Nephron progenitor cell (in vitro differentiated cells): ENCODE data around the gene VPS45.

Experiments
- DNase-seq: peaks from one replicate; pipeline ENCODE4 v3.0.0; 2021
- H3K27ac Mint-ChIP-seq: 2 replicates; pipeline ENCODE4 v1.8.0; 2021; ENCODE audit warnings: mild to moderate bottlenecking, moderate library complexity, mixed read lengths
- H3K27me3 Mint-ChIP-seq: 2 replicates; pipeline ENCODE4 v1.8.0; 2021; ENCODE audit warnings: mild to moderate bottlenecking, low read depth, mixed read lengths; ENCODE audit not compliant: poor library complexity
- H3K36me3 Mint-ChIP-seq: 2 replicates; pipeline ENCODE4 v1.8.0; 2021; ENCODE audit warnings: low read depth, mixed read lengths
- H3K4me1 Mint-ChIP-seq: 2 replicates; pipeline ENCODE4 v1.8.0; 2021; ENCODE audit warnings: mixed read lengths
- H3K4me3 Mint-ChIP-seq: 2 replicates; pipeline ENCODE4 v1.8.0; 2021; ENCODE audit warnings: mild to moderate bottlenecking, moderate library complexity, mixed read lengths
- H3K9me3 Mint-ChIP-seq: 2 replicates; pipeline ENCODE4 v1.8.0; 2021; ENCODE audit warnings: mild to moderate bottlenecking, moderate library complexity, mixed read lengths
- TF ChIP-seq, protein P1 (sequence below): fragments of 200-600 bp; sonication (generic); IDR thresholded peaks from 2 replicates; pipeline ENCODE4 v1.5.0; 2021; ENCODE audit warnings: antibody characterized with exemption

VPS45 gene

DNA sequence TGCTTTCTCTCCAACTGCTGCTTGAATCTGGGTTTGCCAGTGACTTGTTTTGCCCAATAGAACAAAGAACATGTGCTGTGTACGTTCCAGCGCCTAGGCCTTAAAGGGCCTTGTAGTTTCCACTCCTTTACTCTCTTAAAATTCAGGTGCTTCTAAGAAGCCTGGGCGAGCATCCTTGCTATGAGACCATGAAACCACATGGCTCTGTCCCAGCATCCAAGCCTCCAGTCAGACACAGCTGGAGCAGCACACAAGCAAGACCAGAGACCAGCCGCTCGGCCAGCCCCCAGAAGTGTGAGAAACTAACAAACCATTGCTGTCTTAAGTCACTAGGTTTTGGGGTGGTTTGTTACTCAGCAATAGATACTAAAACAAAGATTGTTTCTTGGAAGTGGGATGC, 97.2 kb downstream of the VPS45 start:
- no peak overlapping the region for H3K4me3 Mint-ChIP-seq
- H3K27ac Mint-ChIP-seq = peak overlapping the region; percentile 40
- H3K27me3 Mint-ChIP-seq = no peaks in the 10 kb centered on the region
- peaks cover 69% of the 10 kb centered on the region for H3K4me1 Mint-ChIP-seq
- peaks cover 16% of the 10 kb centered on the region for H3K36me3 Mint-ChIP-seq
- H3K9me3 Mint-ChIP-seq = no peaks in the 10 kb centered on the region
- DNase-seq = no peak
- TF ChIP-seq, protein P1, sequence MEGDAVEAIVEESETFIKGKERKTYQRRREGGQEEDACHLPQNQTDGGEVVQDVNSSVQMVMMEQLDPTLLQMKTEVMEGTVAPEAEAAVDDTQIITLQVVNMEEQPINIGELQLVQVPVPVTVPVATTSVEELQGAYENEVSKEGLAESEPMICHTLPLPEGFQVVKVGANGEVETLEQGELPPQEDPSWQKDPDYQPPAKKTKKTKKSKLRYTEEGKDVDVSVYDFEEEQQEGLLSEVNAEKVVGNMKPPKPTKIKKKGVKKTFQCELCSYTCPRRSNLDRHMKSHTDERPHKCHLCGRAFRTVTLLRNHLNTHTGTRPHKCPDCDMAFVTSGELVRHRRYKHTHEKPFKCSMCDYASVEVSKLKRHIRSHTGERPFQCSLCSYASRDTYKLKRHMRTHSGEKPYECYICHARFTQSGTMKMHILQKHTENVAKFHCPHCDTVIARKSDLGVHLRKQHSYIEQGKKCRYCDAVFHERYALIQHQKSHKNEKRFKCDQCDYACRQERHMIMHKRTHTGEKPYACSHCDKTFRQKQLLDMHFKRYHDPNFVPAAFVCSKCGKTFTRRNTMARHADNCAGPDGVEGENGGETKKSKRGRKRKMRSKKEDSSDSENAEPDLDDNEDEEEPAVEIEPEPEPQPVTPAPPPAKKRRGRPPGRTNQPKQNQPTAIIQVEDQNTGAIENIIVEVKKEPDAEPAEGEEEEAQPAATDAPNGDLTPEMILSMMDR = no peak

DNA sequence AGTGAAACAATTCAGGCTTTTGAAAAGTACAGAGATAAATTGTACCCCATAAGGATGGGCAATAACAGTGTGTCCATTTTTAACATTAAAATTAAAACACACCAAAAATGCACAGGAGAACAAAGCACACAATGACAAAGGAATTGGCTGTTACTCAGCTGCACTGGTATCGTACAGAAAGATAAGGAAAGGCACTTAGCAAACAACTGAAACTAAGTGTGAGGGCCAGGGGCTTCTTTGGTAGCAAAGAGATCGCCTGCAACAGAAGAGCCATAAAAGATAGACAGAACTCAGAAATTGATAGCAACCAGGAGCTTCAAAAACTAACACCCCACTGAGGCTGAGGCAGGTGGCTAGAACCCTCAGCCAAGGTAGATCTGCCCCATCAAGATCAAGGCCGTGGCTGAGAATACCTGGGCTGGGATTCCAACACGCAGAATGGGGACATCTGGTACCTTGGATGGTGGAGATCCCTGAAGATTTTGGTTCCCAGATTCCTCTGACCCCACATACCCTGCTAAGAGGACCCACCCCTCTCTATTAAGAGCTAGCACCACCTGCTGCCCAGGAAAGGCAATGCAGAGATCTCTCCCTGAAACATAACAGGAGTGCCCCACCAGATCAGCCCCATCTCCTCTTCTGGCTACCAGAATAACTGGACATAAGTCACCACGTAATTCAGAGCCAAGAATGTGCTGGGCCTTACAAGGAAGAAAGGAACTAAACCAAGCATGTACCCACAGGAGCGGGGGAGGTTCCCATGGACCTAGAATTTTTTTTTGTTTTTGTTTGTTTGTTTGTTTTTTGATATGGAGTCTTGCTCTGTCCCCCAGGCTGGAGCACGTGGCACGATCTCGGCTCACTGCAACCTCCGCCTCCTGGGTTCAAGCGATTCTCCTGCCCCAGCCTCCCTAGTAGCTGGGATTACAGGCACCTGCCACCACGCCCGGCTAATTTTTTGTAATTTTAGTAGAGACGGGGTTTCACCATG, 98.3 kb downstream of the VPS45 start:
- no peak overlapping the region for H3K4me3 Mint-ChIP-seq
- no peak overlapping the region for H3K27ac Mint-ChIP-seq
- peaks cover 58% of the 10 kb centered on the region for H3K4me1 Mint-ChIP-seq
- H3K27me3 Mint-ChIP-seq = no peaks in the 10 kb centered on the region
- TF ChIP-seq, protein P1 = peak; percentile 56
- H3K9me3 Mint-ChIP-seq = no peaks in the 10 kb centered on the region
- DNase-seq = peak; percentile 71
- H3K36me3 Mint-ChIP-seq = peaks cover 4% of the 10 kb centered on the region

DNA sequence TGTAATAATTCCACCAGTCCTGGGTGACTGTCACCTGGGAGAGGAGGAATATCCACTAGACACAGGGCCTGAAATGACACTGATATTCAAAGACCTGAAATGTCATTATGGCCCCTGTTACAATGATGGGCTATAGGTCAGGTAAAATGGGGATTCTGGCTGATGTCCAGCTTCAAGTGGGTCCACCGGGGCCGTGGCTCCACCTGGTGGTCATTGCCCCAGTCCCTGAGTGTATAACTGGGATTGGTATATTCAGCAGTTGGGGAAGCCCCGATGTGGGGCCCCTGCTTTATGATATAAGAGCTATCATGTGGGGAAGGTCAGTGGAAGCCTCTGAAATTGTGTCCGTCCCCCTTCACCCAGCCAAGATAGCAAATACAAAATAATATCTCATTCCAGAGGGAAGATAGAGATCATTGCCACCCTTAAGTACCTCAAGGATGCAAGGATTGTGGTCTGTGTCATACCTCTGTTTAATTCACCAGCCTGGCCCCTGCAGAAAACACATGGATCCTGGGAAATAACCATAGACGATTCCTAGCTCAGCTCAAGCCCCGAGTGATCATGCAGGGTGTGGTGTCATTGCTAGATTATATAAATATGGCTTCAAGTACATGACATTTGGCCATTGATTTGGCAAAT, 101.5 kb downstream of the VPS45 start:
- peaks cover 45% of the 10 kb centered on the region for H3K4me1 Mint-ChIP-seq
- H3K27me3 Mint-ChIP-seq = peaks cover 3% of the 10 kb centered on the region
- H3K27ac Mint-ChIP-seq = no peak overlapping the region
- no peaks in the 10 kb centered on the region for H3K36me3 Mint-ChIP-seq
- no peaks in the 10 kb centered on the region for H3K9me3 Mint-ChIP-seq
- no peak overlapping the region for H3K4me3 Mint-ChIP-seq
- TF ChIP-seq, protein P1 = peak; percentile 76
- peak; percentile 79 for DNase-seq

DNA sequence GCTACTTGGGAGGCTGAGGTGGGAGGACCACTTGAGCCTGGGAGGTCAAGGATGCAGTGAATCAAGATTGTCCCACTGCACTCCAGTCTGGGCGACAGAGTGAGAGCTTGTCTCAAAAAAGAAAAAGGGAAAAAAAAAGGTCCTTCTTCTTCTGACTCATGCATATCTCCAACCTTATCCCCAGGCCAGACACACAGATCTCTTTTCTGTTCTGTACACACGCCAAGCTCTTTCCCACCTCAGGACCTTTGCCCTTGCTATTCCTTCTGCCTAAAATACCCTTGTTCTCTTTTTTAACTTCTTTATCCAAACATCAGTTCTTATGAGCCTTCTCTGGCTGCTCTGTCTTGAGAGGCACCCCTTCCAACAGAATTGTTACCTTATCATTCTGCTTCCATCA, 104.2 kb downstream of the VPS45 start:
- TF ChIP-seq, protein P1 = no peak
- peaks cover 6% of the 10 kb centered on the region for H3K27me3 Mint-ChIP-seq
- no peak overlapping the region for H3K4me3 Mint-ChIP-seq
- peaks cover 21% of the 10 kb centered on the region for H3K4me1 Mint-ChIP-seq
- no peaks in the 10 kb centered on the region for H3K36me3 Mint-ChIP-seq
- no peaks in the 10 kb centered on the region for H3K9me3 Mint-ChIP-seq
- DNase-seq = no peak
- no peak overlapping the region for H3K27ac Mint-ChIP-seq

DNA sequence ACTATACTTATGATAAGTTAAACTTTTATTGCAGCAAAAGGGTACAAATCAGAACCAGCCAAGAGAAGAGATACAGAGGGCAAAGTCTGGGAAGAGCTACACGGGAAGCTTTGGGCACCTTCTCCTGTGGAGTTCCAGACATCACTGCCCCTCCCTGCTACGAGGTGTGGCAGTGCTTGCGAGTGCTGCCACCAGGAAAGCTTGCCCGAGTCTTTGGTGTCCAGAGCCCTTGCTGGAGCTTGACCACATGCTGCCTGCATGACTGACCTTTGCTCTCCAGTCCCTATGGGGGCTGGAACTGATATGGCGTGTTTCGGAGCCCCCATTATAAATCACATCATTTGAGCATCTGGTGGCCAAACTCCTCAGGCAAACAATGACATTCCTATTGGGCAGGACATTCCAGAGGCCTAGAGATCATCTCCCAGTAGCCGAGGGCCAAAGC, 105.6 kb downstream of the VPS45 start:
- DNase-seq = peak; percentile 51
- no peaks in the 10 kb centered on the region for H3K9me3 Mint-ChIP-seq
- H3K4me1 Mint-ChIP-seq = peaks cover 19% of the 10 kb centered on the region
- H3K27me3 Mint-ChIP-seq = peaks cover 10% of the 10 kb centered on the region
- no peak overlapping the region for H3K4me3 Mint-ChIP-seq
- no peaks in the 10 kb centered on the region for H3K36me3 Mint-ChIP-seq
- peak overlapping the region; percentile 91 for H3K27ac Mint-ChIP-seq
- TF ChIP-seq, protein P1 = no peak
